Stomach (tissue), 4 donors: ENCODE measurements around the gene SLC18A2.

Experiments
- CTCF ChIP-seq, 7 experiments: fragments of 450-650 bp in 4 of 7; fragments of 200-600 bp in 3 of 7; sonication (generic) in 3 of 7; IDR thresholded peaks; one replicate each; pipeline ENCODE4 v1.5.1; 2016 to 2019; ENCODE audit warnings: antibody characterized with exemption in 7 of 7, control low read depth in 2 of 7, mild to moderate bottlenecking in 1 of 7
- EP300 ChIP-seq: sonication (generic); formaldehyde crosslinking; IDR thresholded peaks from one replicate; pipeline ENCODE4 v1.6.1; 2017; ENCODE audit warnings: antibody characterized with exemption

- no peak for TF ChIP-seq EP300
- TF ChIP-seq CTCF (IDR thresholded peaks at IDR 0.05), result no peak
Observed at GRCh38 chr10:117268258-117268657, 27.3 kb downstream of the SLC18A2 start.
